GM13977 (cell line): ENCODE data around the gene MTERF1.

ENCODE experiments used
- DNase-seq: peaks from one replicate; pipeline ENCODE4 v3.0.0; 2012; ENCODE audit warnings: low spot score
- CTCF ChIP-seq: IDR thresholded peaks from 2 replicates; pipeline ENCODE4 v1.5.1; 2012; ENCODE audit warnings: mild to moderate bottlenecking, control low read depth; ENCODE audit not compliant: insufficient read depth; ENCODE audit errors: extremely low read depth, missing control alignments
- in situ Hi-C: fragments of 300-500 bp; cut with MboI; formaldehyde crosslinking; loops from one replicate; pipeline ENCODE4 v1.12.0; 2022; ENCODE audit warnings: low sequenced_read_pairs, low pct_unique_long_range_greater_than_20kb, mixed read lengths, inconsistent platforms; ENCODE audit not compliant: unreplicated experiment

MTERF1 gene

GRCh38 chr7:91883676-91884362, 3.3 kb upstream of the MTERF1 start:
- no peak for DNase-seq
- no peak for TF ChIP-seq CTCF
- in situ Hi-C loops, result no loop called here

- in situ Hi-C loops, result no loop called here
- no peak for TF ChIP-seq CTCF
- DNase-seq, result no peak
These were observed 488 bp downstream of the MTERF1 start for GRCh38 chr7:91880016-91880412.

DNA sequence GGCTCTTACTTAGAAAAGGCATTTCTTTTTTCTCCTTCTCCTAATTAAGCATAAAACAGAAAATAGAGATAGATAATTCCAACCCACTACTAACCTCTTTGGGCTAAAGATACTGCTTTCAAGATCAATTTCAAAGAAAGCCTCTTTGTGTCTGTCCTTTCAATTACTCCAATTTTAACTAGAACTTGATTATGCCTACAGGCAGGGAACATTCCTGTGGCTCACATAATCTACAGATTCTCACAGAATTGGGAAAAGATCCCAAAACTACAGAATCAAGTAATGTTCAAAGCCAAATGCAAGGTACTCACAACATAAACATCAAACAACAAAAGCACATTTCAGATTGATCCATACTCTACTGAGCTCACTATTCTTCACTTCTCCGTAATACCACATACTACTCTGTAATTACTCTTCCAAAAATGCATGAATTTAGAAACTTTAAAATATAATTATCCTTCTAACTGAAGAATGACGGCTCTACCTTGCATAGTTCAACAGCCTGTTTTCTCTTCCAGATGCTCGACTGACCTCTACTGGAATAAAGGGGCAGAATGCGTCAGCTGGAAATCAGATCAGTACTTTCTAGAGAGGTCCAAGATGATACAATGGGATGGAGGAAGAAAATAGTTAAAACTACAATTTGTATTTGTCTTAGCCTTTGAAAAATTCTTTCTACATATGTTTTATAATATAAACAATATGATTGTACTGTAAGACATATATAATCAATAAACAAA, 3.9 kb downstream of the MTERF1 start:
- no peak for DNase-seq
- in situ Hi-C loops, result no loop called here
- no peak for TF ChIP-seq CTCF

- TF ChIP-seq CTCF, result no peak
- in situ Hi-C loops, result no loop called here
- DNase-seq, result no peak
These were observed 4.7 kb downstream of the MTERF1 start for GRCh38 chr7:91875851-91876250.

- in situ Hi-C loops, result no loop called here
- no peak for DNase-seq
- TF ChIP-seq CTCF, result no peak
These were observed 7.6 kb downstream of the MTERF1 start for GRCh38 chr7:91872928-91873327.

DNA sequence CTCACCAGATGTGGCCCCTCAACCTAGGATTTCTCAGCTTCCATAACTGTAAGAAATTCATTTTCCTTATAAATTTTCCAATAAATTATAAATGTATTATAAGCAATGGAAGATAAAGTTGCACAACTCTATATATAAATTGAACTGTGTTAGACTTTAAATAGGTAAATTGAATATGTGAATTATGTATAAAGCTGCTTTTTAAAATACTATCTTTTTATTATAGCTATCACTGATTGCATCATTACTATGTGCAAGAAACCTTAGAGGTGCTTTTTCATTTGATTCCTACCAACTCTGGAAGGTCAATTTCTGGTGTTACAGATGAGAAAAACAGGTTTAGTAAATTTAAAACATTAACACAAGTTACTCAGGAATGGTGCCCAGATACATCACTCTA, 8.4 kb downstream of the MTERF1 start:
- in situ Hi-C loops, result no loop called here
- no peak for DNase-seq
- no peak for TF ChIP-seq CTCF
